ENCODE data around the gene OR5I1. TPM values are rescaled to one million over a fixed set of nuclear protein-coding genes. Genes with fewer than 3 reads are reported as not detected.

OR5I1 gene
- total and polyA plus RNA-seq, 2 of the 8 experiments (the other 6 are each of a cell fraction or from before 2014, with no cell fraction given), result not detected

DNA sequence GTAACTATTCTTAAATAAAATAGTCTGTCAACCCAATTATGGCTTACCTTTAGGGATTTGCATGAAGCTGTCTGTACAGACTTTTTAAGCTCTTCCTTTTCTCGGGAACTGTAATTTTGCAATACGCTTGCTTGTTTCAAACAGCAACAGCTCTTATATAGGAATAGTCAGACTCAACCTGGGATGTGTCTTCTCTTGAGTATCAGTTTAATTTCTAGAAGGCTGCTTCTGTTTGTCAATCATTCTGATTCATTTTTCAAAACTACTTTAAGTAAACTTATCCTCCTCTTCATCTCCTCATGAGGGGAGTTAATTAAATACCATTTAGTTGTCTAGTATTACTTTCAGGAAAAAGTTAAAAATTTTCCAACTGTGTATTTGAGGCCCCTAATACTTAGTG lies 33.6 kb upstream of the OR5I1 start, which contains the start of gene OR10AG1 (continued):
- TF ChIP-seq, protein P1, sequence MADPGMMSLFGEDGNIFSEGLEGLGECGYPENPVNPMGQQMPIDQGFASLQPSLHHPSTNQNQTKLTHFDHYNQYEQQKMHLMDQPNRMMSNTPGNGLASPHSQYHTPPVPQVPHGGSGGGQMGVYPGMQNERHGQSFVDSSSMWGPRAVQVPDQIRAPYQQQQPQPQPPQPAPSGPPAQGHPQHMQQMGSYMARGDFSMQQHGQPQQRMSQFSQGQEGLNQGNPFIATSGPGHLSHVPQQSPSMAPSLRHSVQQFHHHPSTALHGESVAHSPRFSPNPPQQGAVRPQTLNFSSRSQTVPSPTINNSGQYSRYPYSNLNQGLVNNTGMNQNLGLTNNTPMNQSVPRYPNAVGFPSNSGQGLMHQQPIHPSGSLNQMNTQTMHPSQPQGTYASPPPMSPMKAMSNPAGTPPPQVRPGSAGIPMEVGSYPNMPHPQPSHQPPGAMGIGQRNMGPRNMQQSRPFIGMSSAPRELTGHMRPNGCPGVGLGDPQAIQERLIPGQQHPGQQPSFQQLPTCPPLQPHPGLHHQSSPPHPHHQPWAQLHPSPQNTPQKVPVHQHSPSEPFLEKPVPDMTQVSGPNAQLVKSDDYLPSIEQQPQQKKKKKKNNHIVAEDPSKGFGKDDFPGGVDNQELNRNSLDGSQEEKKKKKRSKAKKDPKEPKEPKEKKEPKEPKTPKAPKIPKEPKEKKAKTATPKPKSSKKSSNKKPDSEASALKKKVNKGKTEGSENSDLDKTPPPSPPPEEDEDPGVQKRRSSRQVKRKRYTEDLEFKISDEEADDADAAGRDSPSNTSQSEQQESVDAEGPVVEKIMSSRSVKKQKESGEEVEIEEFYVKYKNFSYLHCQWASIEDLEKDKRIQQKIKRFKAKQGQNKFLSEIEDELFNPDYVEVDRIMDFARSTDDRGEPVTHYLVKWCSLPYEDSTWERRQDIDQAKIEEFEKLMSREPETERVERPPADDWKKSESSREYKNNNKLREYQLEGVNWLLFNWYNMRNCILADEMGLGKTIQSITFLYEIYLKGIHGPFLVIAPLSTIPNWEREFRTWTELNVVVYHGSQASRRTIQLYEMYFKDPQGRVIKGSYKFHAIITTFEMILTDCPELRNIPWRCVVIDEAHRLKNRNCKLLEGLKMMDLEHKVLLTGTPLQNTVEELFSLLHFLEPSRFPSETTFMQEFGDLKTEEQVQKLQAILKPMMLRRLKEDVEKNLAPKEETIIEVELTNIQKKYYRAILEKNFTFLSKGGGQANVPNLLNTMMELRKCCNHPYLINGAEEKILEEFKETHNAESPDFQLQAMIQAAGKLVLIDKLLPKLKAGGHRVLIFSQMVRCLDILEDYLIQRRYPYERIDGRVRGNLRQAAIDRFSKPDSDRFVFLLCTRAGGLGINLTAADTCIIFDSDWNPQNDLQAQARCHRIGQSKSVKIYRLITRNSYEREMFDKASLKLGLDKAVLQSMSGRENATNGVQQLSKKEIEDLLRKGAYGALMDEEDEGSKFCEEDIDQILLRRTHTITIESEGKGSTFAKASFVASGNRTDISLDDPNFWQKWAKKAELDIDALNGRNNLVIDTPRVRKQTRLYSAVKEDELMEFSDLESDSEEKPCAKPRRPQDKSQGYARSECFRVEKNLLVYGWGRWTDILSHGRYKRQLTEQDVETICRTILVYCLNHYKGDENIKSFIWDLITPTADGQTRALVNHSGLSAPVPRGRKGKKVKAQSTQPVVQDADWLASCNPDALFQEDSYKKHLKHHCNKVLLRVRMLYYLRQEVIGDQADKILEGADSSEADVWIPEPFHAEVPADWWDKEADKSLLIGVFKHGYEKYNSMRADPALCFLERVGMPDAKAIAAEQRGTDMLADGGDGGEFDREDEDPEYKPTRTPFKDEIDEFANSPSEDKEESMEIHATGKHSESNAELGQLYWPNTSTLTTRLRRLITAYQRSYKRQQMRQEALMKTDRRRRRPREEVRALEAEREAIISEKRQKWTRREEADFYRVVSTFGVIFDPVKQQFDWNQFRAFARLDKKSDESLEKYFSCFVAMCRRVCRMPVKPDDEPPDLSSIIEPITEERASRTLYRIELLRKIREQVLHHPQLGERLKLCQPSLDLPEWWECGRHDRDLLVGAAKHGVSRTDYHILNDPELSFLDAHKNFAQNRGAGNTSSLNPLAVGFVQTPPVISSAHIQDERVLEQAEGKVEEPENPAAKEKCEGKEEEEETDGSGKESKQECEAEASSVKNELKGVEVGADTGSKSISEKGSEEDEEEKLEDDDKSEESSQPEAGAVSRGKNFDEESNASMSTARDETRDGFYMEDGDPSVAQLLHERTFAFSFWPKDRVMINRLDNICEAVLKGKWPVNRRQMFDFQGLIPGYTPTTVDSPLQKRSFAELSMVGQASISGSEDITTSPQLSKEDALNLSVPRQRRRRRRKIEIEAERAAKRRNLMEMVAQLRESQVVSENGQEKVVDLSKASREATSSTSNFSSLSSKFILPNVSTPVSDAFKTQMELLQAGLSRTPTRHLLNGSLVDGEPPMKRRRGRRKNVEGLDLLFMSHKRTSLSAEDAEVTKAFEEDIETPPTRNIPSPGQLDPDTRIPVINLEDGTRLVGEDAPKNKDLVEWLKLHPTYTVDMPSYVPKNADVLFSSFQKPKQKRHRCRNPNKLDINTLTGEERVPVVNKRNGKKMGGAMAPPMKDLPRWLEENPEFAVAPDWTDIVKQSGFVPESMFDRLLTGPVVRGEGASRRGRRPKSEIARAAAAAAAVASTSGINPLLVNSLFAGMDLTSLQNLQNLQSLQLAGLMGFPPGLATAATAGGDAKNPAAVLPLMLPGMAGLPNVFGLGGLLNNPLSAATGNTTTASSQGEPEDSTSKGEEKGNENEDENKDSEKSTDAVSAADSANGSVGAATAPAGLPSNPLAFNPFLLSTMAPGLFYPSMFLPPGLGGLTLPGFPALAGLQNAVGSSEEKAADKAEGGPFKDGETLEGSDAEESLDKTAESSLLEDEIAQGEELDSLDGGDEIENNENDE (IDR thresholded peaks at IDR 0.05; ENCODE audit: insufficient replicate concordance, low read length), result no peak
- TF ChIP-seq BRCA1 (IDR thresholded peaks at IDR 0.05; ENCODE audit: low read depth, low read length) (no peak), CTCF (IDR thresholded peaks at IDR 0.05; ENCODE audit: control extremely low read depth in 1 of 3, insufficient read depth in 1 of 3, low read depth in 1 of 3, low read length in 3 of 3) (no peak), SP2 (IDR thresholded peaks at IDR 0.05; ENCODE audit: low read length) (no peak), POLR2AphosphoS5 (IDR thresholded peaks at IDR 0.05; ENCODE audit: low read depth, low read length) (no peak), ZNF274 (IDR thresholded peaks at IDR 0.05; ENCODE audit: borderline replicate concordance, extremely low read depth, low read length) (no peak)

Data from H1 (cell line).